DOHH2 (cell line): ENCODE data around the gene GOLGA1.

Source experiments
- CTCF ChIP-seq: fragments of 200-600 bp; sonication (generic); IDR thresholded peaks from one replicate; pipeline ENCODE4 v1.5.1; 2014; ENCODE audit warnings: antibody characterized with exemption, mild to moderate bottlenecking, low read depth, low read length; ENCODE audit not compliant: poor library complexity, severe bottlenecking
- EZH2phosphoT487 ChIP-seq: fragments of 200-600 bp; sonication (generic); IDR thresholded peaks from 2 replicates; pipeline ENCODE4 v1.6.1; 2017; ENCODE audit warnings: borderline replicate concordance, mild to moderate bottlenecking, antibody characterized with exemption, low read length, moderate library complexity, mixed read lengths

- TF ChIP-seq EZH2phosphoT487 = no peak
- TF ChIP-seq CTCF = peak; percentile 48
These were observed 79.3 kb downstream of the GOLGA1 start, which contains the start of the genes ARPC5L and RPL35 for GRCh38 chr9:124861342-124862229.
